M059J (cell line): Measurements from ENCODE around the gene AASDHPPT. TPM values are rescaled to one million over a fixed set of nuclear protein-coding genes. Genes with fewer than 3 reads are reported as not detected.
"Not testable (repeated sequence)": the region's sequence is repeated elsewhere in the genome, so short reads cannot be mapped to it uniquely, and the experiment has no call there.

Experiments
- DNase-seq: peaks from one replicate; pipeline ENCODE4 v3.0.0-alpha.2; 2012; ENCODE audit warnings: low read depth
- total RNA-seq: library from RNA; depleted of rRNA; stranded (reverse); fragments of >200 nt; shearing (Covaris generic); gene quantifications from 2 replicates; pipeline ENCODE4 v1.2.3, GENCODE V29; 2014; rRNA removed

The AASDHPPT gene
- 50.0 and 58.6 TPM in 2 replicates for total RNA-seq

GRCh38 chr11:106077609-106078455 lies at the start of gene AASDHPPT:
Gene AASDHPPT (plus strand): TSS chr11:106077662. CDS start chr11:106077711, 49 bp downstream.
- peak; percentile 35 for DNase-seq

- no peak for DNase-seq
These were observed 46.9 kb upstream of the AASDHPPT start for GRCh38 chr11:106030609-106031008.

- peak; percentile 69 for DNase-seq
These were observed 46.2 kb upstream of the AASDHPPT start for GRCh38 chr11:106031202-106031810.

- DNase-seq: no peak
These were observed 45.5 kb upstream of the AASDHPPT start for GRCh38 chr11:106031936-106032335.

GRCh38 chr11:106032861-106033260 lies 44.6 kb upstream of the AASDHPPT start:
- no peak for DNase-seq

GRCh38 chr11:106043540-106043939 lies 33.9 kb upstream of the AASDHPPT start:
- DNase-seq: no peak

GRCh38 chr11:106047631-106048030 lies 29.8 kb upstream of the AASDHPPT start:
- DNase-seq: no peak

- DNase-seq: no peak
These were observed 27.6 kb upstream of the AASDHPPT start for GRCh38 chr11:106049727-106050476.

- no peak for DNase-seq
These were observed 26.4 kb upstream of the AASDHPPT start for GRCh38 chr11:106051103-106051502.

GRCh38 chr11:106058377-106058776 lies 19.1 kb upstream of the AASDHPPT start:
- not testable (repeated sequence) for DNase-seq

GRCh38 chr11:106059617-106060016 lies 17.8 kb upstream of the AASDHPPT start:
- no peak for DNase-seq

GRCh38 chr11:106061249-106061784 lies 16.1 kb upstream of the AASDHPPT start:
- no peak for DNase-seq

GRCh38 chr11:106061954-106062949 lies 15.2 kb upstream of the AASDHPPT start:
- no peak for DNase-seq

- DNase-seq: no peak
These were observed 14.5 kb upstream of the AASDHPPT start for GRCh38 chr11:106063009-106063408.

- no peak for DNase-seq
These were observed 6.9 kb upstream of the AASDHPPT start for GRCh38 chr11:106070606-106071005.

- DNase-seq: no peak
These were observed 4.7 kb upstream of the AASDHPPT start for GRCh38 chr11:106072804-106073203.

GRCh38 chr11:106076171-106076918 lies 1.1 kb upstream of the AASDHPPT start:
- no peak for DNase-seq

- DNase-seq: peak; percentile 99
These were observed 398 bp upstream of the AASDHPPT start, which contains the start of gene KBTBD3 for GRCh38 chr11:106076919-106077608. Gene KBTBD3 (minus strand): TSS chr11:106077347. CDS start chr11:106059097, 18,250 bp downstream.

GRCh38 chr11:106082096-106082495 lies 4.6 kb downstream of the AASDHPPT start:
- DNase-seq: no peak
